Tracheal epithelial cell (primary cell): Measurements from ENCODE around the gene SLC5A8. TPM values are rescaled to one million over a fixed set of nuclear protein-coding genes. Genes with fewer than 3 reads are reported as not detected.

ENCODE experiments used
- total RNA-seq: library from RNA; depleted of rRNA; stranded (reverse); fragments of >200 nt; gene quantifications from 2 replicates; pipeline ENCODE4 v1.2.1, GENCODE V29; 2014

SLC5A8 gene
- not detected in 2 replicates for total RNA-seq

GRCh38 chr12:101209319-101210302 is at the start of gene SLC5A8:
TSS of gene SLC5A8 (minus strand) at chr12:101210238. CDS start at chr12:101209848, 390 bp downstream.

Other genes starting within 250 kb of the SLC5A8 start
- gene UTP20, start 69.9 kb upstream of the SLC5A8 start, total RNA-seq, result 16.0 and 19.3 TPM in 2 replicates
- 84.0 and 110 TPM in 2 replicates for gene ARL1, start 197.5 kb upstream of the SLC5A8 start, total RNA-seq